ENCODE measurements around the gene RBL1.
"Not testable (repeated sequence)": the region's sequence is repeated elsewhere in the genome, so short reads cannot be mapped to it uniquely, and the experiment has no call there.

RBL1 gene

DNA sequence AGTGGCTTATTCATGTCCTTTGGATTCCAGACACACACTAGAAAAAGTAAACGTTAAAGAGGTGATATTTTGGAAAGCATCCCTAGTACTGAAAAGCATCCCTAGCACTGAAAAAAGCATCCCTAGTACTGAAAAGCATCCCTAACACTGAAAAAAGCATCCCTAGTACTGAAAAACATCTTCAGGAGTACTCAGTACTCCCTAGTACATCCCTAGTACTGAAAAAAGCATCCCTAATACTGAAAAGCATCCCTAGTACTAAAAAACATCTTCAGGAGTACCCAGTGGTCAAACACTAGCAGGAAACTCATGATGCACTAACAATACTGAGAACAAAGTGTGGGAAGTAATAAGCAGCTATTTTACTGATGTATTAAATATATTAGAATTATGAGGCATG is 98.7 kb downstream of the RBL1 start:
- DNase-seq: no peak

DNA sequence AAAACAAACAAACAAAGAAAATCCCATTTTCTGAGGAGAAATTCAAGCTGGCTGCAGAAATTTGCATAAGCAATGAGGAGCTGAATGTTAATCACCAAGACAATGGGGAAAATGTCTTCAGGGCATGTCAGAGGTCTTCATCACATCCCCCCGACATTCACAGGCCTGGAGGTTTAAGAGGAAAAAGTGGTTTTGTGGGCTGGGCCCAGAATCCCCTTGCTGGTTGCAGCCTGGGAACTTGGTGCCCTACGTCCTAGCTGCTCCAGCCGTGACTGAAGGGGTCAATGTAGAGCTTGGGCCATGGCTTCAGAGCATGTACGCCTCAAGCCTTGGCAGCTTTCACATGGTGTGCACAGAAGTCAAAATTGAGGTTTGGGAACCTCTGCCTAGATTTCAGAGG is 101.6 kb downstream of the RBL1 start:
- not testable (repeated sequence) for DNase-seq

GRCh38 chr20:36992802-36993334 is 102.9 kb downstream of the RBL1 start:
- DNase-seq: no peak

- no peak for DNase-seq
These were observed 104.1 kb downstream of the RBL1 start for GRCh38 chr20:36991703-36992102.

GRCh38 chr20:36989797-36990196 is 106.0 kb downstream of the RBL1 start:
- no peak for DNase-seq

DNA sequence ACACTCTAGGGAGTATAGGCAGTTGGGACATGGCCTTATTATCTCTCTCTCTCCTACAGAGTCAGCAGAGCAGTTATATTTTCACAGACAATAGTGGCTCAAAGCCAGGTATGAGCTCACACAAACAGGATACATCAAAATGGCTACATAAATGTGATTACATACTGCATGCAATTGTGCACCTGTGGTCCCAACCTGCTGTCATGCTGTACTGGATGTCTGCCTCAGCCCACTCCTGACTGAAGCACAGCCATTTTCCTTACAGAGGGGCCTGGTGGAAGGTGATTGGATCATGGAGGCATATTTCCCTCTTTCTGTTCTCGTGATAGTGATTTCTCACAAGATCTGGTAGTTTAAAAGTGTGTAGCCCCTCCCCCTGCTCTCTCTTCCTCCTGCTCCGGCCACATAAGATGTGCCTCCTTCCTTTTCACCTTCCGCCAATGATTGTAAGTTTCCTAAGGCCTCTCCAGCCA is 107.3 kb downstream of the RBL1 start:
- DNase-seq: no peak

GRCh38 chr20:36984257-36984638 is 111.5 kb downstream of the RBL1 start:
- no peak for DNase-seq

DNA sequence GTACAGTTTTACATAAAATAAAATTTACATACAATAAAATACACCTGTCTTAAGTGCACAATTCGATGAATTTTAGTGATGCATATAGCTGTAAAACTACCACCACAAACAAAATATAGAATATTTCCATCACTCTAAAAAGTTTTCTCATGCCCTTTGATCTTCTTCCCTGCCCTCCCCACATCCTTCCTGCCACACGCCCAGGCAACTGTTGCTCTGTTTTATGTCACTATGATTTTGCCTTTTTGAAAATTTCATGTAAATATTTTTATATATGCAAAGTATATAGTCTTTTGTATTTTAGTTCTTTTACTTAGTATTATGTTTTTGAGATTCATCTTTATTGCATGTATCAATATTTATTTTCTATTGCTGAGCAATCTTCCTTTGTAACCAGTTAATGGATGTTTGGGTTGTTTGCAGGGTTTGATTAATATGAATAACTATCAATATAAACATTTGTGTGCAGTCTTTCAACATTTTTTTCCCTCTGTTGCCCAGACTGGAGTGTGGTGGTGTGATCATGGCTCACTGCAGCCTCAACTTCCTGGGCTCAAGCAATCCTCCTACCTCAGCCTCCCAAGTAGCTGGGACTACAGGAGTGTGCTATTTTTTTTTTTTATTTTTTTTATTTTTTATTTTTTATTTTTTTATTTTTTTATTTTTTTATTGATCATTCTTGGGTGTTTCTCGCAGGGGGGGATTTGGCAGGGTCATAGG is 120.5 kb downstream of the RBL1 start:
- no peak for DNase-seq

- DNase-seq: no peak
These were observed 121.1 kb downstream of the RBL1 start for GRCh38 chr20:36974660-36975059.

GRCh38 chr20:36971103-36971502 is 124.7 kb downstream of the RBL1 start:
- DNase-seq: no peak

- no peak for DNase-seq
These were observed 126.2 kb downstream of the RBL1 start for GRCh38 chr20:36969478-36970186.

DNA sequence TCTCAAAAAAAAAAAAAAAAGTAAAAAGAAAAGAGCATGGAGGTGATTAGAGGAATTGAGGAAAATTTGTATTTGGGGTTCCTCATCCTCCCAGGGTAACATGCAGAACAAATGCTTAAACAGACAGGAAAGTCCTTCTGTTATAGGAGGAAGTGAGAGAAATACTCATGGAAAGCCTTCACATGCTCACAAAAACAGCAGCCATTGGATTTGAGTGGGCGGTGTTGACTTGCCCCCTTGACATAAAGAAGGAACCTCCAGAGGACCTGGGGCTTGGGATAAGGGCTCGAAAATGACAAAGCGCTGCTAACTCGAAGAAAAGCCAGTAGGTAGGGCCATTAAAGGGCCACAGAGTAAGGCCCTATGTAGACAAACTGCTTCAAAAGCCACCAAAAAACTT is 126.7 kb downstream of the RBL1 start:
- no peak for DNase-seq

GRCh38 chr20:36967636-36968035 is 128.2 kb downstream of the RBL1 start:
- DNase-seq: no peak

- DNase-seq: not testable (repeated sequence)
These were observed 128.8 kb downstream of the RBL1 start for GRCh38 chr20:36966965-36967364.

- DNase-seq: not testable (repeated sequence)
These were observed 133.3 kb downstream of the RBL1 start for GRCh38 chr20:36962354-36962941.

DNA sequence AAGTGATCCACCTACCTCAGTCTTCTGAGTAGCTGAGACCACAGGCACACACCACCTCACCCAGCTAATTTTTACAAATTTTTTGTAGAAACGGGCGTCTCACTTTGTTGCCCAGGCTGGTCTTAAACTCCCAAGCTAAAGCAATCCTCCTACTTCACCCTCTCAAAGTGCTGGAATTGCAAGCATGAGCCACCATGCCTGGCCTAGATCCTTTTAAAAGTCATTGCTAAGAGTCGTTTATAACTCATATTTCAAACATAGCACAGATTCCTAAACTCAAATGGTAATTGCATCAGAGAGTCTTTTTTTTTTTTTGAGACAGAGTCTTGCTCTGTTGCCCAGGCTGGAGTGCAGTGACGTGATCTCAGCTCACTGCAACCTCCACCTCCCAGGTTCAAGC is 136.6 kb downstream of the RBL1 start:
- no peak for DNase-seq

- DNase-seq: no peak
These were observed 137.7 kb downstream of the RBL1 start for GRCh38 chr20:36957875-36958667.

DNA sequence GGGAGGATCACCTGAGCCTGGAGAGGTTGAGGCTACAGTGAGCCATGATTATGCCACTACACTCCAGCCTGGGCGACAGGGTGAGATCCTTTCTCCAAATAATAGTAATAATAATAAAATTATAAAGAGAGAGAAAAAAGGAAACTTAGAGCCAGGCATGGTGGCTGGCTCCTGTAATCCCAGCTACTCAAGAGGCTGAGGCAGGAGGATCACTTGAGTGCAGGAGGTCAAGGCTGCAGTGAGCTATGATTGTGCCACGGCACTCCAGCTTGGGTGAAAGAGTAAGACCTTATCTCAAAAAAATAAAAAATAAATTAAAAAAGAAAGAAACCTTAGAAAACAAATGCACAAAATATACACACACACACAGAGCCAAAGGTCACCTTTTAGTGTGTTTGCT is 139.1 kb downstream of the RBL1 start:
- no peak for DNase-seq

- no peak for DNase-seq
These were observed 139.8 kb downstream of the RBL1 start for GRCh38 chr20:36956016-36956415.

DNA sequence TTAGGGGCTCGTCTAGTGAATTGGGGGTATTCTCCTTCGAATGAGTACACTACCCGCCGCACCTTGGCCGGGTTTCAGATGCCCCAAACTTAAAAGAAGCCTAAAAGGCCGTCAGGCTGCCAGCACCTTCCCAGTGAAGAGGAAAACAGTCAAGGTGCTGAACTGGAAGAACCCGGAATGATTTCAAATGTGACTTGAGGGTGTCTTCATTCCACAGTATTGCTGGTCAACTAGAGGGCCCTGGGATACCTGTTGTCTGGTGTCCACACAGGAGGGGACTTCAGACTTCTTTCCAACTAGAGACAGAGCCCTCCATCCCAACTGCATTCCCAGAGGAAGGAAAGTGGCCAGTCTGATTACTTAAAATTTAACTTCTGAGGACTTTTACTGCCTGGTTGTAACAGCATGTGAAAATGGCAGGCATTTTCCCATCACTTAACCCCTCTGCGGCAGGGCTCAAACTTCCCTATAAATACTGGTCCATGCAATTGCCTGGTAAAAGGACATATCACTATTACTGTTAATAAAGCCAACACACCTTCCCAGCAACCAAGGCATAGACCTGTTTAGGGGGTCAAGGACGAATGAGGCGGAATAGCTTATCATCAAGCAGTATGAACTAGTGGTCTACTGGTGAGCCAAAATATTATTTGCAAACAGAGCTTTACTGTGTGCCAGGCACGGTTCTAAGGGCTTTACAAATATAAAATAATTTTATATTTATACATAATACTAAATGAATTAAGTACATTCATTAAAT is 143.6 kb downstream of the RBL1 start:
- no peak for DNase-seq

DNA sequence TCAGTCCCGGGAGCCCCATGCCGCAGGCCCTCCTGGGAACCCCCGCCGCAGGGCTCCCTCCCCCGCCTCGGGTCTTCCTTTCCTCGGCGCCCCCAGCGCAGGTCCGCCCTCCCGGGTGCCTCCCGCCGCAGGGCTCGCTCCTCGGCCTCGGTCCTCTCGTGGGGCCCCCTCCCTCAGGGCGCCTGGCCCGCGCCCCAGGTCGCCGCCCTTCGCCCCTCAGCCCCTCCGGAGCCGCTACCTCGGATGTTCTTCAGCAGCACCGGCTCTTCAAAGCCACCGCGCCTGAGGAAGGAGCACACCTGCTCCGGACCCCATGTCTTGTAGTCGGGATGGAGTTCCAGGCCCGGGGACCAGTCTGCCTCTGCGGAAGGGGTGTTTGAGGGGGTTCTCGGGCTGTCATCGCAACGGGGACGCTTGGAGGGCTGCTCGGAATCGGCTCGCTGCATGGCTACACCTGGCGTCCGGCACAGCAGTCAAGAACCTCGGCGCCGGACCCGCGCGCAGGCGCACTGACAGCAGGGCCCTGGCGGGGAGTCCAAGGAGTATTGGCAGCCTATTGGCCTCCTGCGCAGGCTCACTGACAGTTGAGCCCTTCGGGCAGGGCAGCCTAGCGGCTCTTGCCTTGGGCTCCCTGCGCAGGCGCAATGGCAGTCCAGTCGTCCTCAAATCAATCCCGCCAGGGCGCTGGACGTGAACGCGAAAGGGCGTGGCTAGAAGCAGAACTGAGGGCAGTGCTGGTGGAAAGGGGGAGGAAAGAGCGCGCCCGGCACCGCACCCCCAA is 144.4 kb downstream of the RBL1 start, which contains the start of gene SAMHD1:
Gene SAMHD1 (minus strand): TSS at position 511 of the 781 bp plus-strand sequence. CDS start 65 bp downstream, at position 446.
- peak; percentile 86 for DNase-seq
